Ovary (tissue), 3 donors: Measurements from ENCODE around the gene NEURL1B.
"Not testable (repeated sequence)": the region's sequence is repeated elsewhere in the genome, so short reads cannot be mapped to it uniquely, and the experiment has no call there.

Experiments used
- CTCF ChIP-seq, 3 donors: fragments of 450-650 bp in 2 of 3; fragments of 200-600 bp in 1 of 3; IDR thresholded peaks; one replicate each; pipeline versions ENCODE4 v1.5.1 to v1.8.0; 2016 to 2022; ENCODE audit warnings: antibody characterized with exemption in 3 of 3, mild to moderate bottlenecking in 1 of 3
- EP300 ChIP-seq: sonication (generic); formaldehyde crosslinking; IDR thresholded peaks from one replicate; pipeline ENCODE4 v1.6.1; 2017; ENCODE audit warnings: antibody characterized with exemption
- POLR2A ChIP-seq: fragments of 450-650 bp; IDR thresholded peaks from one replicate; pipeline ENCODE4 v1.6.1; 2017; ENCODE audit warnings: antibody characterized with exemption, mild to moderate bottlenecking, moderate library complexity
- donor health status: DM: no; HTN: no; CAD: no.

GRCh38 chr5:172656496-172656895 lies 15.4 kb downstream of the NEURL1B start:
- not testable (repeated sequence) for TF ChIP-seq EP300; CTCF (IDR thresholded peaks at IDR 0.05); POLR2A
